Measurements from ENCODE around the gene TMEM131. TPM values are rescaled to one million over a fixed set of nuclear protein-coding genes. Genes with fewer than 3 reads are reported as not detected.

TMEM131 gene
- polyA plus RNA-seq, 3 donors = 43.6 to 50.6 (median 48.2) TPM

- no peak for DNase-seq
These were observed 182.8 kb downstream of the TMEM131 start for GRCh38 chr2:97812931-97813330.

GRCh38 chr2:97808816-97809215, 186.9 kb downstream of the TMEM131 start:
- DNase-seq = no peak

GRCh38 chr2:97806738-97807618, 188.8 kb downstream of the TMEM131 start:
- peak; percentile 69 for DNase-seq

GRCh38 chr2:97805776-97806175, 190.0 kb downstream of the TMEM131 start:
- no peak for DNase-seq

- no peak for DNase-seq
These were observed 194.7 kb downstream of the TMEM131 start for GRCh38 chr2:97801028-97801427.

GRCh38 chr2:97798416-97798815, 197.3 kb downstream of the TMEM131 start:
- DNase-seq = no peak

- DNase-seq = no peak
These were observed 198.4 kb downstream of the TMEM131 start for GRCh38 chr2:97797355-97797754.

- no peak for DNase-seq
These were observed 199.2 kb downstream of the TMEM131 start for GRCh38 chr2:97796465-97797126.

- DNase-seq = no peak
These were observed 203.3 kb downstream of the TMEM131 start for GRCh38 chr2:97792416-97792815.

- no peak for DNase-seq
These were observed 206.6 kb downstream of the TMEM131 start for GRCh38 chr2:97788986-97789644.

- DNase-seq = no peak
These were observed 209.9 kb downstream of the TMEM131 start for GRCh38 chr2:97785818-97786217.

- no peak for DNase-seq
These were observed 210.8 kb downstream of the TMEM131 start for GRCh38 chr2:97784953-97785352.

- DNase-seq = no peak
These were observed 213.8 kb downstream of the TMEM131 start for GRCh38 chr2:97781981-97782380.

GRCh38 chr2:97779141-97779540, 216.6 kb downstream of the TMEM131 start:
- DNase-seq = no peak

GRCh38 chr2:97775074-97775473, 220.7 kb downstream of the TMEM131 start:
- no peak for DNase-seq

GRCh38 chr2:97774425-97774824, 221.3 kb downstream of the TMEM131 start:
- DNase-seq = no peak

- DNase-seq = no peak
These were observed 225.3 kb downstream of the TMEM131 start for GRCh38 chr2:97770445-97770844.

GRCh38 chr2:97769711-97770110, 226.0 kb downstream of the TMEM131 start:
- DNase-seq = no peak

- no peak for DNase-seq
These were observed 226.4 kb downstream of the TMEM131 start for GRCh38 chr2:97769308-97769707.

- DNase-seq = no peak
These were observed 229.2 kb downstream of the TMEM131 start for GRCh38 chr2:97766567-97766966.

GRCh38 chr2:97765933-97766332, 229.8 kb downstream of the TMEM131 start:
- no peak for DNase-seq

- DNase-seq = no peak
These were observed 231.0 kb downstream of the TMEM131 start for GRCh38 chr2:97764559-97765263.

All from renal pelvis (tissue), 4 donors.